ENCODE measurements around the gene DIPK1C. TPM values are rescaled to one million over a fixed set of nuclear protein-coding genes. Genes with fewer than 3 reads are reported as not detected.
A peak's percentile ranks its signal among the peaks of the same experiment; 100 is the strongest.
"Not testable (repeated sequence)": the region's sequence is repeated elsewhere in the genome, so short reads cannot be mapped to it uniquely, and the experiment has no call there.

Gene DIPK1C
- total RNA-seq, result 5.9 TPM
- long read RNA-seq, transcript FAM69C-201 (4 exons, 3,671 nt), result major isoform, 14 of 15 reads
- long read RNA-seq, partial matches to known transcripts, result 0 of 15 reads
- long read RNA-seq, other reads (novel, unspliced or antisense), result 1 of 15 reads

- DNase-seq (ENCODE audit: low spot score), result no peak
- intact Hi-C loops (cut with DNase I), result no loop called here
These were observed at the start of gene DIPK1C for GRCh38 chr18:74457043-74457724. Gene DIPK1C (minus strand): TSS chr18:74457308. CDS start chr18:74457259, 49 bp downstream.

GRCh38 chr18:74506448-74507084 lies 49.5 kb upstream of the DIPK1C start:
- intact Hi-C loops (cut with DNase I), result no loop called here
- no peak for DNase-seq (ENCODE audit: low spot score)

- DNase-seq (ENCODE audit: low spot score), result no peak
- intact Hi-C loops (cut with DNase I), result no loop called here
These were observed 48.7 kb upstream of the DIPK1C start for GRCh38 chr18:74505776-74506175.

- no peak for DNase-seq (ENCODE audit: low spot score)
- intact Hi-C loops (cut with DNase I), result no loop called here
These were observed 46.0 kb upstream of the DIPK1C start for GRCh38 chr18:74503137-74503536.

GRCh38 chr18:74501386-74501785 lies 44.3 kb upstream of the DIPK1C start:
- no peak for DNase-seq (ENCODE audit: low spot score)
- intact Hi-C loops (cut with DNase I), result no loop called here

- DNase-seq (ENCODE audit: low spot score); intact Hi-C loops (cut with DNase I): not testable (repeated sequence)
These were observed 43.7 kb upstream of the DIPK1C start for GRCh38 chr18:74500774-74501173.

GRCh38 chr18:74500372-74500771 lies 43.3 kb upstream of the DIPK1C start:
- DNase-seq (ENCODE audit: low spot score), result no peak
- intact Hi-C loops (cut with DNase I), result no loop called here

GRCh38 chr18:74499633-74500032 lies 42.5 kb upstream of the DIPK1C start:
- intact Hi-C loops (cut with DNase I), result loop anchor here (2.0 kb wide), 1 partner anchor 47 kb away; no protein-coding TSS in a partner anchor

GRCh38 chr18:74498712-74499627 lies 41.9 kb upstream of the DIPK1C start:
- DNase-seq (ENCODE audit: low spot score), result peak; percentile 87
- intact Hi-C loops (cut with DNase I), result loop anchor here (2.0 kb wide), 1 partner anchor 48 kb away; no protein-coding TSS in a partner anchor

More at GRCh38 chr18:74499633-74500032, 42.5 kb upstream of the DIPK1C start:
- peak; percentile 93 for DNase-seq (ENCODE audit: low spot score)

- no peak for DNase-seq (ENCODE audit: low spot score)
- intact Hi-C loops (cut with DNase I), result loop anchor here (2.0 kb wide), 2 partner anchors 49 to 349 kb away; partner anchors contain the start of gene TIMM21
These were observed 40.7 kb upstream of the DIPK1C start for GRCh38 chr18:74497778-74498177.

- DNase-seq (ENCODE audit: low spot score), result no peak
- intact Hi-C loops (cut with DNase I), result loop anchor here (2.0 kb wide), 1 partner anchor 348 kb away; the partner anchor contains the start of gene TIMM21
These were observed 40.2 kb upstream of the DIPK1C start for GRCh38 chr18:74497324-74497676.

GRCh38 chr18:74496508-74497323 lies 39.6 kb upstream of the DIPK1C start:
- no peak for DNase-seq (ENCODE audit: low spot score)
- intact Hi-C loops (cut with DNase I), result loop anchor here (2.0 kb wide), 1 partner anchor 348 kb away; the partner anchor contains the start of gene TIMM21

- intact Hi-C loops (cut with DNase I), result loop anchor here (2.0 kb wide), 3 partner anchors 37 to 347 kb away; partner anchors contain the start of genes TIMM21 and ZNF407
- peak; percentile 100 for DNase-seq (ENCODE audit: low spot score)
These were observed 38.7 kb upstream of the DIPK1C start, which contains the start of gene CNDP2 for GRCh38 chr18:74495581-74496507. Gene CNDP2 (plus strand): TSS chr18:74496363. CDS start chr18:74499974, 3,611 bp downstream.

GRCh38 chr18:74494514-74494913 lies 37.4 kb upstream of the DIPK1C start:
- intact Hi-C loops (cut with DNase I), result loop anchor here (2.0 to 5.0 kb wide), 4 partner anchors 36 to 297 kb away; partner anchors contain the start of gene ZNF407
- DNase-seq (ENCODE audit: low spot score), result no peak

GRCh38 chr18:74493689-74494088 lies 36.6 kb upstream of the DIPK1C start:
- intact Hi-C loops (cut with DNase I), result loop anchor here (2.0 to 5.0 kb wide), 4 partner anchors 35 to 296 kb away; partner anchors contain the start of gene ZNF407

GRCh38 chr18:74492259-74492658 lies 35.2 kb upstream of the DIPK1C start:
- no peak for DNase-seq (ENCODE audit: low spot score)
- intact Hi-C loops (cut with DNase I), result loop anchor here (5.0 kb wide), 2 partner anchors 140 to 295 kb away; no protein-coding TSS in a partner anchor

More at GRCh38 chr18:74493689-74494088, 36.6 kb upstream of the DIPK1C start:
- DNase-seq (ENCODE audit: low spot score), result no peak

- intact Hi-C loops (cut with DNase I), result loop anchor here (5.0 kb wide), 2 partner anchors 137 to 292 kb away; no protein-coding TSS in a partner anchor
- DNase-seq (ENCODE audit: low spot score), result no peak
These were observed 32.6 kb upstream of the DIPK1C start for GRCh38 chr18:74489676-74490075.
